H9 (cell line): ENCODE results near the gene ARL4D. TPM values are rescaled to one million over a fixed set of nuclear protein-coding genes. Genes with fewer than 3 reads are reported as not detected.

Experiments used
- DNase-seq: peaks from one replicate; pipeline ENCODE4 v3.0.0-alpha.2; 2017
- H2AFZ ChIP-seq: one replicate; pipeline ENCODE4 v1.6.1; 2013; ENCODE audit warnings: mild to moderate bottlenecking, low read length, control low read depth, moderate library complexity
- H2AK5ac ChIP-seq: 2 replicates; pipeline ENCODE4 v1.6.1; 2013; ENCODE audit warnings: low read length, control low read depth, mixed read lengths; ENCODE audit not compliant: insufficient read length
- H2BK120ac ChIP-seq: one replicate; pipeline ENCODE4 v1.6.1; 2013; ENCODE audit warnings: low read depth, mild to moderate bottlenecking, low read length, control low read depth, inconsistent platforms; ENCODE audit not compliant: poor library complexity, severe bottlenecking
- H2BK12ac ChIP-seq: 2 replicates; pipeline ENCODE4 v1.6.1; 2013; ENCODE audit warnings: low read length, control low read depth, mixed read lengths, low read depth; ENCODE audit not compliant: insufficient read length
- H2BK15ac ChIP-seq: 2 replicates; pipeline ENCODE4 v1.6.1; 2013; ENCODE audit warnings: low read depth, low read length, control low read depth
- H2BK20ac ChIP-seq: one replicate; pipeline ENCODE4 v1.6.1; 2013; ENCODE audit warnings: low read depth, mild to moderate bottlenecking, low read length, control low read depth, inconsistent platforms; ENCODE audit not compliant: poor library complexity, severe bottlenecking
- H2BK5ac ChIP-seq: 2 replicates; pipeline ENCODE4 v1.6.1; 2013; ENCODE audit warnings: low read length, control low read depth, mixed read lengths; ENCODE audit not compliant: insufficient read length
- H3K14ac ChIP-seq: 2 replicates; pipeline ENCODE4 v1.6.1; 2013; ENCODE audit warnings: low read length, control low read depth; ENCODE audit not compliant: insufficient read depth
- H3K18ac ChIP-seq: 2 replicates; pipeline ENCODE4 v1.6.1; 2013; ENCODE audit warnings: low read depth, mild to moderate bottlenecking, mixed read lengths, low read length, control low read depth; ENCODE audit not compliant: insufficient read length
- H3K23ac ChIP-seq: 2 replicates; pipeline ENCODE4 v1.6.1; 2013; ENCODE audit warnings: low read length, control low read depth, mixed read lengths, low read depth; ENCODE audit not compliant: insufficient read length
- H3K23me2 ChIP-seq: 2 replicates; pipeline ENCODE4 v1.6.1; 2013; ENCODE audit warnings: low read depth, mild to moderate bottlenecking, mixed read lengths, low read length, control low read depth; ENCODE audit not compliant: insufficient read length, poor library complexity, severe bottlenecking
- H3K27ac ChIP-seq: 2 replicates; pipeline ENCODE4 v1.5.1; 2013; ENCODE audit warnings: low read length, control low read depth, mixed read lengths, low read depth; ENCODE audit not compliant: insufficient read length
- H3K27me3 ChIP-seq: 2 replicates; pipeline ENCODE4 v1.6.1; 2013; ENCODE audit warnings: low read length, control low read depth, inconsistent platforms; ENCODE audit not compliant: insufficient read depth
- H3K4ac ChIP-seq: 2 replicates; pipeline ENCODE4 v1.6.1; 2013; ENCODE audit warnings: low read depth, mild to moderate bottlenecking, control low read depth, inconsistent platforms, low read length, moderate library complexity
- H3K4me1 ChIP-seq: 2 replicates; pipeline ENCODE4 v1.6.1; 2013; ENCODE audit warnings: low read length, control low read depth, inconsistent platforms; ENCODE audit not compliant: insufficient read depth
- H3K4me2 ChIP-seq: 2 replicates; pipeline ENCODE4 v1.6.1; 2013; ENCODE audit warnings: low read length, control low read depth, mixed read lengths; ENCODE audit not compliant: insufficient read length, insufficient read depth
- H3K56ac ChIP-seq: 2 replicates; pipeline ENCODE4 v1.6.1; 2013; ENCODE audit warnings: low read depth, mild to moderate bottlenecking, mixed read lengths, low read length, control low read depth; ENCODE audit not compliant: insufficient read length
- H3K79me1 ChIP-seq: 2 replicates; pipeline ENCODE4 v1.6.1; 2013; ENCODE audit warnings: low read depth, mild to moderate bottlenecking, moderate library complexity, low read length, control low read depth, inconsistent platforms; ENCODE audit not compliant: insufficient read depth, poor library complexity, severe bottlenecking
- H3K79me2 ChIP-seq: 2 replicates; pipeline ENCODE4 v1.6.1; 2013; ENCODE audit warnings: low read length, control low read depth, inconsistent platforms; ENCODE audit not compliant: insufficient read depth
- H3K9ac ChIP-seq: 2 replicates; pipeline ENCODE4 v1.6.1; 2013; ENCODE audit warnings: low read length, control low read depth, mixed read lengths; ENCODE audit not compliant: insufficient read length; ENCODE audit errors: extremely low read depth
- H3K9me3 ChIP-seq: one replicate; pipeline ENCODE4 v1.6.1; 2013; ENCODE audit warnings: low read depth, low read length, inconsistent platforms; ENCODE audit not compliant: control insufficient read depth
- H3T11ph ChIP-seq: one replicate; pipeline ENCODE4 v1.6.1; 2013; ENCODE audit warnings: mild to moderate bottlenecking, low read length, control low read depth, inconsistent platforms
- H4K20me1 ChIP-seq: one replicate; pipeline ENCODE4 v1.6.1; 2013; ENCODE audit not compliant: control insufficient read depth, insufficient read length, insufficient read depth
- H4K5ac ChIP-seq: 2 replicates; pipeline ENCODE4 v1.6.1; 2013; ENCODE audit warnings: low read depth, mild to moderate bottlenecking, mixed read lengths, low read length, control low read depth; ENCODE audit not compliant: insufficient read length
- H4K8ac ChIP-seq: replicated peaks from 2 replicates; pipeline ENCODE4 v1.6.1; 2013; ENCODE audit warnings: low read length, control low read depth, mixed read lengths, low read depth; ENCODE audit not compliant: insufficient read length
- H4K91ac ChIP-seq: 2 replicates; pipeline ENCODE4 v1.6.1; 2013; ENCODE audit warnings: low read depth, mild to moderate bottlenecking, moderate library complexity, mixed read lengths, low read length, control low read depth; ENCODE audit not compliant: insufficient read length
- H3K27ac Mint-ChIP-seq, 3 experiments: 2 replicates in 2 of 3; 3 replicates in 1 of 3; pipeline ENCODE4 v1.8.0; 2020 to 2021; ENCODE audit warnings: mixed read lengths in 3 of 3, mild to moderate bottlenecking in 1 of 3, moderate library complexity in 1 of 3
- H3K27me3 Mint-ChIP-seq: 2 replicates; pipeline ENCODE4 v1.8.0; 2021; ENCODE audit warnings: low read depth, mild to moderate bottlenecking, moderate library complexity, mixed read lengths
- H3K36me3 Mint-ChIP-seq, 3 experiments: 2 replicates in 2 of 3; 3 replicates in 1 of 3; pipeline ENCODE4 v1.8.0; 2020 to 2021; ENCODE audit warnings: low read depth in 3 of 3, mixed read lengths in 3 of 3; ENCODE audit not compliant: insufficient read depth in 1 of 3
- H3K4me1 Mint-ChIP-seq, 2 experiments: 2 replicates each; pipeline ENCODE4 v1.8.0; 2020; ENCODE audit warnings: mixed read lengths in 2 of 2
- H3K4me3 Mint-ChIP-seq, 2 experiments: 2 replicates in 1 of 2; 3 replicates in 1 of 2; pipeline ENCODE4 v1.8.0; 2020 to 2021; ENCODE audit warnings: mild to moderate bottlenecking in 2 of 2, mixed read lengths in 2 of 2, moderate library complexity in 1 of 2
- H3K9me3 Mint-ChIP-seq, 2 experiments: 2 replicates in 1 of 2; 3 replicates in 1 of 2; pipeline ENCODE4 v1.8.0; 2020; ENCODE audit warnings: mild to moderate bottlenecking in 2 of 2, mixed read lengths in 2 of 2, moderate library complexity in 1 of 2
- CTCF ChIP-seq: fragments of 200-600 bp; sonication (generic); conservative IDR thresholded peaks from 3 replicates; pipeline ENCODE4 v1.8.0; 2021; ENCODE audit warnings: antibody characterized with exemption, mild to moderate bottlenecking
- WGBS: extraction: QIAGEN DNeasy Blood & Tissue Kit; methylation state at CpG from one replicate; pipeline ENCODE4 v1.1.7; 2013; ENCODE audit warnings: missing lambda C conversion rate, low lambda C conversion rate, mixed read lengths; ENCODE audit not compliant: insufficient read length; ENCODE audit errors: extremely low coverage; 5-methylcytosine and 5-hydroxymethylcytosine counted together
- total RNA-seq: library from RNA; stranded (reverse); gene quantifications from 2 replicates; pipeline ENCODE4 v1.2.1, GENCODE V29; 2021

Gene ARL4D
- total RNA-seq, 1 experiment from 2014 or later: 6.2 TPM

- Histone ChIP-seq H3K4me1 (no peaks in the 10 kb centered on the region), H3K23ac (peak overlapping the region; percentile 7), H2BK5ac (peak overlapping the region; percentile 55), H3K79me2 (no peaks in the 10 kb centered on the region), H3K27me3 (no peaks in the 10 kb centered on the region), H3K79me1 (no peaks in the 10 kb centered on the region), H2BK20ac (peak overlapping the region; percentile 3), H3K9me3 (no peaks in the 10 kb centered on the region), H2AK5ac (no peak overlapping the region), H4K91ac (no peak overlapping the region), H3K27ac (no peak overlapping the region), H3K56ac (no peak overlapping the region), H3K4ac (no peak overlapping the region), H3K9ac (no peak overlapping the region), H3K18ac (no peak overlapping the region), H4K8ac (no peak overlapping the region), H2BK12ac (no peak overlapping the region), H3K4me2 (no peak overlapping the region), H4K5ac (no peak overlapping the region), H4K20me1 (no peaks in the 10 kb centered on the region), H3T11ph (no peak overlapping the region), H2AFZ (no peak overlapping the region), H3K14ac (no peak overlapping the region), H2BK15ac (no peak overlapping the region), H3K23me2 (no peaks in the 10 kb centered on the region), H2BK120ac (no peak overlapping the region)
- no peak overlapping the region for H3K27ac Mint-ChIP-seq
- H3K27me3 Mint-ChIP-seq: peaks cover 5% of the 10 kb centered on the region
- DNase-seq: no peak
- H3K9me3 Mint-ChIP-seq: peaks cover 0 to 4% of the 10 kb centered on the region in 2 experiments; a peak in 3 of 5 replicates
- TF ChIP-seq CTCF: no peak
- no peak overlapping the region for H3K4me3 Mint-ChIP-seq
- WGBS: no CpG with 5 or more reads among the region's 6 CpGs
- no peaks in the 10 kb centered on the region; a peak in 1 of 7 replicates for H3K36me3 Mint-ChIP-seq
- peaks cover 13 to 20% of the 10 kb centered on the region in 2 experiments for H3K4me1 Mint-ChIP-seq
Observed at GRCh38 chr17:43411749-43412148, 13.0 kb downstream of the ARL4D start.
